PC-3 (cell line): Measurements from ENCODE around the gene AGFG2. TPM values are rescaled to one million over a fixed set of nuclear protein-coding genes. Genes with fewer than 3 reads are reported as not detected.

Experiments used
- ATAC-seq: fragments of 200-7000 bp; cut with Tn5 transposase; 2 replicates; pipeline ENCODE4 v1.9.1; 2020; ENCODE audit warnings: mild to moderate bottlenecking, moderate library complexity
- BruUV-seq: library from RNA; stranded (reverse); fragments of 400-500 nt; replicated peaks from 2 replicates; lab custom pipeline; 2021; lab: Mats Ljungman, UMichigan
- CTCF ChIA-PET: fragments of 300-600 bp; sonication (Branson Sonifier 250); formaldehyde crosslinking; loops from one replicate; lab custom pipeline; 2022; ENCODE audit warnings: antibody characterized with exemption; lab: Charles Lee
- POLR2A ChIA-PET: fragments of 300-600 bp; sonication (Branson Sonifier 250); formaldehyde crosslinking; loops from one replicate; lab custom pipeline; 2022; ENCODE audit warnings: antibody characterized with exemption; ENCODE audit not compliant: unreplicated experiment; lab: Charles Lee
- DNase-seq: peaks from one replicate; pipeline ENCODE4 v3.0.0-alpha.2; 2015
- H2AFZ ChIP-seq: fragments of 300-600 bp; sonication (generic); 2 replicates; pipeline ENCODE4 v1.6.0; 2016; ENCODE audit warnings: antibody characterized with exemption, low read length
- H3F3A ChIP-seq: fragments of 300-600 bp; sonication (generic); one replicate; pipeline ENCODE4 v1.6.0; 2017; ENCODE audit warnings: antibody characterized with exemption, low read length, control low read depth, mild to moderate bottlenecking; ENCODE audit not compliant: unreplicated experiment
- H3K27ac ChIP-seq: fragments of 300-600 bp; sonication (generic); 2 replicates; pipeline ENCODE4 v1.5.1; 2016; ENCODE audit warnings: mild to moderate bottlenecking, low read length
- H3K27me3 ChIP-seq: fragments of 300-600 bp; sonication (generic); 2 replicates; pipeline ENCODE4 v1.6.1; 2016; ENCODE audit warnings: low read length, mixed read lengths
- H3K36me3 ChIP-seq: fragments of 300-600 bp; sonication (generic); 2 replicates; pipeline ENCODE4 v1.6.1; 2016; ENCODE audit warnings: low read depth, mixed run types, low read length, mixed read lengths
- H3K4me1 ChIP-seq: fragments of 300-600 bp; sonication (generic); 2 replicates; pipeline ENCODE4 v1.5.1; 2016; ENCODE audit warnings: low read length; ENCODE audit not compliant: insufficient read depth
- H3K4me2 ChIP-seq: fragments of 300-600 bp; sonication (generic); 2 replicates; pipeline ENCODE4 v1.6.0; 2016; ENCODE audit warnings: low read length
- H3K4me3 ChIP-seq: fragments of 300-600 bp; sonication (generic); 2 replicates; pipeline ENCODE4 v1.5.1; 2016; ENCODE audit warnings: mild to moderate bottlenecking, low read length, mixed read lengths
- H3K79me2 ChIP-seq: fragments of 300-600 bp; sonication (generic); 2 replicates; pipeline ENCODE4 v1.6.1; 2017; ENCODE audit warnings: low read length, mixed read lengths
- H3K9ac ChIP-seq: fragments of 300-600 bp; sonication (generic); 2 replicates; pipeline ENCODE4 v1.6.0; 2016; ENCODE audit warnings: mild to moderate bottlenecking, low read length
- H3K9me2 ChIP-seq: fragments of 300-600 bp; sonication (generic); replicated peaks from 2 replicates; pipeline ENCODE4 v1.6.1; 2016; ENCODE audit warnings: mixed run types, low read length, mixed read lengths
- H3K9me3 ChIP-seq: fragments of 300-600 bp; sonication (generic); 2 replicates; pipeline ENCODE4 v1.6.1; 2016; ENCODE audit warnings: low read length, mixed read lengths
- H4K20me1 ChIP-seq: fragments of 300-600 bp; sonication (generic); 2 replicates; pipeline ENCODE4 v1.6.1; 2016; ENCODE audit warnings: low read length, mixed read lengths
- EZH2 ChIP-seq: fragments of 300-600 bp; sonication (generic); IDR thresholded peaks from one replicate; pipeline ENCODE4 v1.6.1; 2017; ENCODE audit warnings: antibody characterized with exemption, mild to moderate bottlenecking, low read length; ENCODE audit not compliant: unreplicated experiment
- EZH2phosphoT487 ChIP-seq: fragments of 300-600 bp; sonication (generic); IDR thresholded peaks from 2 replicates; pipeline ENCODE4 v1.6.1; 2018; ENCODE audit warnings: mild to moderate bottlenecking, antibody characterized with exemption, low read length, borderline replicate concordance
- intact Hi-C: fragments of 100-400 bp; cut with micrococcal nuclease; formaldehyde crosslinking; loops from 2 replicates; pipeline ENCODE4 v1.9.0; 2023
- total RNA-seq: library from RNA; depleted of rRNA; stranded (reverse); fragments of >200 nt; gene quantifications from 2 replicates; pipeline ENCODE4 v1.2.3, GENCODE V29; 2014
- TF ChIP-seq, protein P1 (sequence below): fragments of 300-600 bp; sonication (generic); conservative IDR thresholded peaks from 2 replicates; pipeline ENCODE4 v1.5.1; 2017; ENCODE audit warnings: antibody characterized with exemption, low read depth, mild to moderate bottlenecking, low read length

Gene AGFG2
- total RNA-seq, 1 experiment from 2014 or later, result 16.9 TPM

DNA sequence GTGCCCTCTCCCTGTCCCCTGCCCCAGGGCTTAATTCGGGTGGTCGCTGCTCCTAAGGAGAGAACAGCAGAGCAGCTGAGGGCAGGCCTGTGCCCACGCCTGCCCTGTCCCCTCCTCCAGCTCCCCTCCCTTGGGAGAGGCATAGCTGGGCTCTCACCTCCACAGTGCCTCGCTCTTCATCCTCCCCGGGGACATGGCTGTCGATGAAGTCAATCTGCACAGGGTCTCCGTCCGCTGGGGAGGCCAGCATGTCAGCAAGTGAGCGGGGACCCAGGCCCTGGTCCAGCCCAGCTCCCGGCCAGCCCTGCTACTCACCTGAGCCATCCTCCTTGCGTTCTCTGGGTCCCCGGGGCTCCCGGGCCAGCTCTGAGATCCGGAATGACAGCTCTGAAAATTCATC is 38.5 kb downstream of the AGFG2 start:
- Histone ChIP-seq H3K9ac (no peak overlapping the region), H3K9me2 (no peaks in the 10 kb centered on the region), H3K27me3 (no peaks in the 10 kb centered on the region), H3K4me2 (no peak overlapping the region), H2AFZ (no peak overlapping the region), H3F3A (no peaks in the 10 kb centered on the region), H3K36me3 (peaks cover 14% of the 10 kb centered on the region; the same call in 1 of the 2 replicates), H4K20me1 (no peaks in the 10 kb centered on the region), H3K9me3 (no peaks in the 10 kb centered on the region), H3K4me3 (no peak overlapping the region), H3K27ac (no peak overlapping the region), H3K4me1 (no peaks in the 10 kb centered on the region), H3K79me2 (no peaks in the 10 kb centered on the region)
- ChIA-PET CTCF (no interaction called here), POLR2A (no interaction called here)
- DNase-seq (no peak), ATAC-seq (no peak)
- BruUV-seq, result no TSS peak
- TF ChIP-seq, protein P1, sequence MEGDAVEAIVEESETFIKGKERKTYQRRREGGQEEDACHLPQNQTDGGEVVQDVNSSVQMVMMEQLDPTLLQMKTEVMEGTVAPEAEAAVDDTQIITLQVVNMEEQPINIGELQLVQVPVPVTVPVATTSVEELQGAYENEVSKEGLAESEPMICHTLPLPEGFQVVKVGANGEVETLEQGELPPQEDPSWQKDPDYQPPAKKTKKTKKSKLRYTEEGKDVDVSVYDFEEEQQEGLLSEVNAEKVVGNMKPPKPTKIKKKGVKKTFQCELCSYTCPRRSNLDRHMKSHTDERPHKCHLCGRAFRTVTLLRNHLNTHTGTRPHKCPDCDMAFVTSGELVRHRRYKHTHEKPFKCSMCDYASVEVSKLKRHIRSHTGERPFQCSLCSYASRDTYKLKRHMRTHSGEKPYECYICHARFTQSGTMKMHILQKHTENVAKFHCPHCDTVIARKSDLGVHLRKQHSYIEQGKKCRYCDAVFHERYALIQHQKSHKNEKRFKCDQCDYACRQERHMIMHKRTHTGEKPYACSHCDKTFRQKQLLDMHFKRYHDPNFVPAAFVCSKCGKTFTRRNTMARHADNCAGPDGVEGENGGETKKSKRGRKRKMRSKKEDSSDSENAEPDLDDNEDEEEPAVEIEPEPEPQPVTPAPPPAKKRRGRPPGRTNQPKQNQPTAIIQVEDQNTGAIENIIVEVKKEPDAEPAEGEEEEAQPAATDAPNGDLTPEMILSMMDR, result no peak
- TF ChIP-seq EZH2phosphoT487 (no peak), EZH2 (no peak)
- intact Hi-C loops, result no loop called here

DNA sequence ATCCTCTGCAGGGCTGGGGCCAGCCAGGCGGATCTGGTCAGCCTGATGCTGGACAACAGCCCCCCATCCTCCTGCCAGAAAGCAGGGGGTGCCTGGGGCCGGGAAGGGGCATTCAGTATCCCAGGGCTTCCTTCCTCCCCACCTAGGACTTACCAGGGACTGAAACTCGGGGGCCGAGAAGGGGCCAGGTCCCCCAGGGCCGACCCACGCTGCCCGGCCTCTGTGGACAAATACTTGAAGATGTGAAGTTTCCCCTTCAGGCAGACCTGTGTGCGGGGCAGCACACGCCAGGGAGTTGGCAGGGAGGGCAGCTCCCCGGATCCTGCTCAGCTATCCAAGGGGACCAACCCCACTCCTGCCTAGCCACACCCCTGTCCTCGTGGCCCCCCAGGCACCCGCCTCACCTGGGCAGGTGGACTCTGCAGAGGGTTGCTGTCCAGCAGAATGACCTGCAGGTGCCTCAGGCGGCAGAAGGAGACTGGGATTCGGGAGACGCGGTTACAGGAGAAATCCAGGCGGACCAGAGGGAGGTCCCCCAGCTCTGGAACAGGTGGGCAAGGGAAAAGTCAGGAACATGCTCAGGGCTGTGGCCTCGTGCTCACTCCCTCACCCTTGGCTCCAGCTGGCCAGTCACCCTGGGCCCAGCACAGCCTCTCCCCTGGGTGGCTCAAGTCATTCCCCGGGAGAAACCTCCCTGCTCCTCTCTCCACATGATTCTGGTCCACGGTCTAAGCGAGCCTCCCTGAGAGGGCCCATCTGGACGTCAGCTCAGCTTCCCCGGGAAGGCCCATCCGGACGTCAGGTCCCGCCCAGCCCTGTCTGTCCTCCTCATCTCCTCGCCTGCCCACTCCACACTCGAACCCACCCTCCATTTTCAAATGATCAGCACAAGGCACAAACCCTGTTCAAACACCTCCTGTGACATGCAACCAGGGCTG is 39.5 kb downstream of the AGFG2 start:
- H4K20me1 ChIP-seq, result no peaks in the 10 kb centered on the region
- H3K36me3 ChIP-seq, result peaks cover 14% of the 10 kb centered on the region; the same call in 1 of the 2 replicates
- POLR2A ChIA-PET, result no interaction called here

More for the DNA sequence above, 39.5 kb downstream of the AGFG2 start:
- Histone ChIP-seq H2AFZ (no peak overlapping the region), H3K27ac (no peak overlapping the region), H3K9me3 (no peaks in the 10 kb centered on the region), H3K27me3 (no peaks in the 10 kb centered on the region), H3K4me2 (no peak overlapping the region), H3F3A (no peaks in the 10 kb centered on the region), H3K79me2 (peaks cover 5% of the 10 kb centered on the region), H3K9ac (no peak overlapping the region), H3K4me3 (no peak overlapping the region), H3K9me2 (no peaks in the 10 kb centered on the region), H3K4me1 (peaks cover 3% of the 10 kb centered on the region)
- intact Hi-C loops, result no loop called here
- no peak for ATAC-seq
- no TSS peak for BruUV-seq
- CTCF ChIA-PET, result no interaction called here
- TF ChIP-seq, protein P1, result no peak
- TF ChIP-seq EZH2phosphoT487 (no peak), EZH2 (no peak)
- DNase-seq, result no peak
